Measurements from ENCODE around the gene SYPL1. TPM values are rescaled to one million over a fixed set of nuclear protein-coding genes. Genes with fewer than 3 reads are reported as not detected.

SYPL1 gene
- total RNA-seq, 1 experiment from 2014 or later, result 78.0 TPM

- ChIA-PET RAD21 (ENCODE audit: low non-redundant PET in 1 of 2, low total read pairs in 2 of 2, uncharacterized antibody in 2 of 2, unreplicated experiment in 2 of 2) (no interaction called here), CTCF (no interaction called here), POLR2A (interaction anchor here (0.8 kb wide), 1 partner anchor 31 kb away, joined by 3 read pairs; the partner anchor contains the start of gene SYPL1)
- no peaks in the 10 kb centered on the region for H4K20me1 ChIP-seq (ENCODE audit: insufficient read depth)
- TF ChIP-seq POLR2A (IDR thresholded peaks at IDR 0.05; ENCODE audit: borderline replicate concordance, extremely low read depth, insufficient read depth, insufficient read length) (no peak), CBX3 (IDR thresholded peaks at IDR 0.05; ENCODE audit: low read depth) (no peak), RAD21 (IDR thresholded peaks at IDR 0.05; ENCODE audit: low read depth) (no peak), SP1 (IDR thresholded peaks at IDR 0.05; ENCODE audit: low read depth) (no peak), SIN3A (IDR thresholded peaks at IDR 0.05; ENCODE audit: low read depth) (no peak), ZNF274 (IDR thresholded peaks at IDR 0.05; ENCODE audit: low read depth, low read length) (no peak), CEBPB (IDR thresholded peaks at IDR 0.05; ENCODE audit: low read depth) (no peak), ELF1 (IDR thresholded peaks at IDR 0.05; ENCODE audit: borderline replicate concordance, low read depth) (no peak), EGR1 (IDR thresholded peaks at IDR 0.05; ENCODE audit: low read depth) (no peak), REST (IDR thresholded peaks at IDR 0.05; ENCODE audit: low read depth) (no peak), CTCF (IDR thresholded peaks at IDR 0.05 in 2 of 3, conservative IDR thresholded peaks at IDR 0.05 in 1 of 3; ENCODE audit: borderline replicate concordance in 1 of 3, insufficient read depth in 1 of 3, low read depth in 2 of 3, low read length in 2 of 3) (no peak), EZH2 (IDR thresholded peaks at IDR 0.05) (no peak), ZFX (IDR thresholded peaks at IDR 0.05) (no peak), POLR2AphosphoS5 (IDR thresholded peaks at IDR 0.05; ENCODE audit: low read depth, low read length) (no peak), JUND (IDR thresholded peaks at IDR 0.05) (no peak), MAX (IDR thresholded peaks at IDR 0.05) (no peak), YY1 (IDR thresholded peaks at IDR 0.05; ENCODE audit: extremely low read depth, insufficient replicate concordance, low read depth, low read length) (no peak), ATF3 (IDR thresholded peaks at IDR 0.05) (no peak)
- H3K4me2 ChIP-seq (ENCODE audit: low read length), result no peak overlapping the region
- no peak for DNase-seq (ENCODE audit: low read depth, low spot score)
- ATAC-seq, result no peak
- no peaks in the 10 kb centered on the region for H3K9me3 ChIP-seq (ENCODE audit: control insufficient read depth in 1 of 2, insufficient read depth in 1 of 2, low read depth in 1 of 2, low read length in 2 of 2)
- no peak overlapping the region for H3K9ac ChIP-seq (ENCODE audit: low read length)
- no TSS peak for BruUV-seq (replicated peaks)
- intact Hi-C loops (cut with micrococcal nuclease), result no loop called here
- H3K27me3 ChIP-seq (ENCODE audit: insufficient read depth, low read length), result no peaks in the 10 kb centered on the region
- no peak overlapping the region for H3K4me3 ChIP-seq (replicated peaks in 1 of 2; ENCODE audit: low read depth in 1 of 2, low read length in 2 of 2)
- no peak overlapping the region for H3K27ac ChIP-seq (ENCODE audit: low read depth, low read length)
- H2AFZ ChIP-seq (ENCODE audit: low read depth, low read length, poor library complexity, severe bottlenecking), result no peak overlapping the region
- no peaks in the 10 kb centered on the region for H3K79me2 ChIP-seq (ENCODE audit: insufficient read depth, low read length)
- no peaks in the 10 kb centered on the region for H3K36me3 ChIP-seq (ENCODE audit: control insufficient read depth in 1 of 2, insufficient read depth in 2 of 2, low read length in 2 of 2)
- H3K4me1 ChIP-seq (ENCODE audit: control insufficient read depth in 1 of 2, insufficient read depth in 2 of 2, low read length in 2 of 2), result no peaks in the 10 kb centered on the region
- no peaks in the 10 kb centered on the region for H3K9me2 ChIP-seq (ENCODE audit: insufficient read depth)
Measured at GRCh38 chr7:106080300-106080987, 31.7 kb downstream of the SYPL1 start.

Data from HCT116 (cell line).